ENCODE results near the gene LRP5. TPM values are rescaled to one million over a fixed set of nuclear protein-coding genes. Genes with fewer than 3 reads are reported as not detected.

The LRP5 gene
- total RNA-seq, 2 donors from 2014 or later, result 81.0 to 110 TPM

DNA sequence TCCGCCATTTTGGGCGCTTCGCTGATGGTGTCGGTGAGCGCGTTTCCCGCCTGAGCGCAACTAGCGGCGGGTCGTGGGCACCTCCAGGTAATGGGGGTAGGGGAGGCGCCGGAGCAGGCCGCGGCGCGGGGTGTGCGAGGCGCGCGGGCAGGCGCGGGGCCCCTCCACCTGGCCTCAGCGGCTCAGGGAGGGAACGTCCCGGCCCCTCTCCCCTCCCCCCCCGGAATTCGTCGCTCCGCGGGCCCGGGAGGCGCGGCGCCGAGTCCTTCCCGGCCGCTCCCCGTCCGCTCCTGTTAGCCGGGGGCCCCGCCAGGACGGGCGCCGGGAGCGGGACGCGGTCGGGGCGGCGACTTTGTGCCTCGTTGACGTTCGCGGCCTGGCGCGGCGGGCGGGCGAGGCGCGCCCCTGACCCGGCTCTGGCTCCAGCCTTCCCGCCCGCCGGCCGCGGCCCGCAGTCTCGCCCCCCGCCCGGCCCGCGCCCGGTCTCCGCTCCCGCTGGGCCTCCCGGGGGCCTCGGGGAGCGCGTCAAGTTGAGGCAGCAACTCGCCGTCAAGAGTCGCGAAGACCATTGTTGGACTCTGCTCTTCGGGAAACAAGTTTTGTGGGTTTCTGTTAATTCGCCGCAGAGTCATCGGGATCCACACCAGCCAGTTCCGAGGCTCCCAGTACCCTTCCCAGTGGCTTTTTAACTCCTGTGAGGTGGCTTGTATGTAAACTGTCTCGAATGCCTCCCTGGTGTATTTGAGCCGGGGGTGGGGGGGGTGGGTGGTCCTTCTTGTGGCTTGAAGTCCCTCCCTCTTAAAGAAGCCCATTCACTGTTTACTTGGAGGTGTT is 148.6 kb downstream of the LRP5 start, which contains the start of gene PPP6R3:
Gene PPP6R3 (plus strand): TSS at position 12 of the 834 bp plus-strand sequence. CDS start 76,913 bp downstream, outside the sequence.
- peak within 1 kb of the TSS; percentile 73 to 95 for H3K9ac ChIP-seq (ENCODE audit: low read depth in 2 of 2, low read length in 2 of 2)
- intact Hi-C loops (cut with DNase I), result loop anchor here (10.0 kb wide), 1 partner anchor 114 kb away; no protein-coding TSS in a partner anchor
- H3K36me3 ChIP-seq, result no peaks in the 10 kb centered on the region
- peaks cover 12% of the 10 kb centered on the region for H3K4me1 ChIP-seq
- DNase-seq, result peak; percentile 48
- peak within 1 kb of the TSS; percentile 95 for H3K27ac ChIP-seq
- no peaks in the 10 kb centered on the region for H3K9me3 ChIP-seq
- peak within 1 kb of the TSS; percentile 85 for H3K4me3 ChIP-seq
- H3K27me3 ChIP-seq, result no peaks in the 10 kb centered on the region
- TF ChIP-seq CTCF (IDR thresholded peaks at IDR 0.05), result no peak

GRCh38 chr11:68461575-68461917 is 149.2 kb downstream of the LRP5 start:
- Histone ChIP-seq H3K4me1 (peaks cover 12% of the 10 kb centered on the region), H3K27me3 (no peaks in the 10 kb centered on the region), H3K9ac (ENCODE audit: low read depth in 2 of 2, low read length in 2 of 2) (peak overlapping the region; percentile 48 to 66)

GRCh38 chr11:68463714-68464113 is 151.3 kb downstream of the LRP5 start:
- no peak overlapping the region for H3K27ac ChIP-seq
- no peak overlapping the region for H3K4me3 ChIP-seq
- no peaks in the 10 kb centered on the region for H3K36me3 ChIP-seq
- no peak overlapping the region for H3K9ac ChIP-seq (ENCODE audit: low read depth in 2 of 2, low read length in 2 of 2)
- intact Hi-C loops (cut with DNase I), result loop anchor here (10.0 kb wide), 1 partner anchor 111 kb away; no protein-coding TSS in a partner anchor
- peaks cover 6% of the 10 kb centered on the region for H3K4me1 ChIP-seq
- TF ChIP-seq CTCF (IDR thresholded peaks at IDR 0.05), result no peak
- DNase-seq, result no peak
- no peaks in the 10 kb centered on the region for H3K27me3 ChIP-seq
- H3K9me3 ChIP-seq, result no peaks in the 10 kb centered on the region

More at GRCh38 chr11:68461575-68461917, 149.2 kb downstream of the LRP5 start:
- no peak for DNase-seq
- Histone ChIP-seq H3K36me3 (no peaks in the 10 kb centered on the region), H3K27ac (peak overlapping the region; percentile 95), H3K4me3 (peak overlapping the region; percentile 85), H3K9me3 (no peaks in the 10 kb centered on the region)
- intact Hi-C loops (cut with DNase I), result loop anchor here (10.0 kb wide), 1 partner anchor 113 kb away; no protein-coding TSS in a partner anchor
- no peak for TF ChIP-seq CTCF (IDR thresholded peaks at IDR 0.05)

GRCh38 chr11:68467201-68467834 is 154.9 kb downstream of the LRP5 start:
- no peak for TF ChIP-seq CTCF (IDR thresholded peaks at IDR 0.05)
- intact Hi-C loops (cut with DNase I), result loop anchor here (10.0 kb wide), 1 partner anchor 107 kb away; no protein-coding TSS in a partner anchor
- DNase-seq, result no peak
- H3K9ac ChIP-seq (ENCODE audit: low read depth in 2 of 2, low read length in 2 of 2), result no peak overlapping the region
- H3K4me1 ChIP-seq, result peaks cover 19% of the 10 kb centered on the region
- H3K27ac ChIP-seq, result no peak overlapping the region
- no peaks in the 10 kb centered on the region for H3K27me3 ChIP-seq
- H3K36me3 ChIP-seq, result no peaks in the 10 kb centered on the region
- H3K4me3 ChIP-seq, result no peak overlapping the region
- no peaks in the 10 kb centered on the region for H3K9me3 ChIP-seq

DNA sequence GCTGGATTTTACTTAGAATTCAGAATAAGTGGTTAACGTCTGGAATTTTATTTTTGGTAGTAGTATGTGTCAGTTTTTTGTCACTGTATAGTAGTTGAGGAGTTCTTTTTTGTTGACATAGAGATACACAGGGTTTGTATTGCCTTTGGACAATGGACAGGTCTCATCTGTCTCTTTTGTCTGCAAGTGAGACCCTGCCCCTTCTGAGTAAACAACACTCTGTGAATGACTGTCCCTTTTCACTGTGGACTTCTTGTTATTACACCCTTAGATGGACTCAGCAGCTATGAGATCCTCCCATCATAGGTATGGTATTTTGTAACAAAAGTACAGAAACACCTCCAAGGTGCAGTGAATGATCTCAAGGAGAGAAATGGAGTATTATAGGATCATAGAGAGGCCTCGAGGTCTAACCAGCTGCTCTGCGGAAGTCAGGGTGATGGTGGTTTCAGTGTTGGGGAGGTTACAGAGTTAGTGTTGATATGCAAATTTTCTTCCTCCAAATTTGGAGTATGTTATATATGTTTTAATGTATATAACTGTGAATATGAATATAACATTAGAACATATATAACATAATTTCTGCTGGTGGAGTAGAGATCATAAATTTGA is 155.9 kb downstream of the LRP5 start:
- H3K9ac ChIP-seq (ENCODE audit: low read depth in 2 of 2, low read length in 2 of 2), result no peak overlapping the region
- no peak overlapping the region for H3K4me3 ChIP-seq
- no peak overlapping the region for H3K27ac ChIP-seq
- no peak for DNase-seq
- no peaks in the 10 kb centered on the region for H3K36me3 ChIP-seq
- peaks cover 22% of the 10 kb centered on the region for H3K4me1 ChIP-seq
- H3K9me3 ChIP-seq, result no peaks in the 10 kb centered on the region
- no peak for TF ChIP-seq CTCF (IDR thresholded peaks at IDR 0.05)
- intact Hi-C loops (cut with DNase I), result loop anchor here (10.0 kb wide), 1 partner anchor 106 kb away; no protein-coding TSS in a partner anchor
- no peaks in the 10 kb centered on the region for H3K27me3 ChIP-seq

All from colonic mucosa (tissue), 4 donors.